Gastroesophageal sphincter (tissue), 4 donors: ENCODE measurements around the gene RNF187. TPM values are rescaled to one million over a fixed set of nuclear protein-coding genes. Genes with fewer than 3 reads are reported as not detected.
"Not testable (repeated sequence)": the region's sequence is repeated elsewhere in the genome, so short reads cannot be mapped to it uniquely, and the experiment has no call there.

ENCODE experiments used
- ATAC-seq: fragments of 150-250 bp; one replicate; pipeline ENCODE4 v1.9.1; 2016; ENCODE audit warnings: mild to moderate bottlenecking, moderate library complexity
- H3K27ac ChIP-seq, 4 donors: fragments of 200-600 bp; sonication (generic) in 3 of 4; 1 replicate in 3 of 4; 2 replicates in 1 of 4; pipeline ENCODE4 v1.5.1; 2016 to 2019
- H3K27me3 ChIP-seq: fragments of 200-600 bp; sonication (generic); one replicate; pipeline ENCODE4 v1.5.1; 2019
- H3K36me3 ChIP-seq, 2 donors: fragments of 200-600 bp; sonication (generic); one replicate each; pipeline ENCODE4 v1.5.1; 2019; ENCODE audit warnings: control low read depth in 1 of 2
- H3K4me1 ChIP-seq, 3 donors: fragments of 200-600 bp; sonication (generic); 1 replicate in 2 of 3; 2 replicates in 1 of 3; pipeline ENCODE4 v1.5.1; 2016 to 2019; ENCODE audit warnings: control low read depth in 2 of 3
- H3K4me3 ChIP-seq, 2 donors: fragments of 200-600 bp; sonication (generic); one replicate each; pipeline ENCODE4 v1.5.1; 2019; ENCODE audit warnings: mild to moderate bottlenecking in 1 of 2, moderate library complexity in 1 of 2
- H3K9me3 ChIP-seq, 3 donors: fragments of 200-600 bp; sonication (generic); one replicate each; pipeline ENCODE4 v1.5.1; 2017 to 2019; ENCODE audit warnings: control low read depth in 2 of 3
- EP300 ChIP-seq: sonication (generic); formaldehyde crosslinking; IDR thresholded peaks from one replicate; pipeline ENCODE4 v1.6.1; 2017; ENCODE audit warnings: antibody characterized with exemption, mild to moderate bottlenecking
- POLR2A ChIP-seq, 2 donors: fragments of 450-650 bp; IDR thresholded peaks; one replicate each; pipeline ENCODE4 v1.6.1; 2017; ENCODE audit warnings: antibody characterized with exemption in 2 of 2, mild to moderate bottlenecking in 2 of 2, moderate library complexity in 1 of 2
- POLR2AphosphoS5 ChIP-seq: sonication (generic); formaldehyde crosslinking; IDR thresholded peaks from one replicate; pipeline ENCODE4 v1.6.1; 2017; ENCODE audit warnings: antibody characterized with exemption
- WGBS, 2 donors: methylation state at CpG; one replicate each; pipeline ENCODE4 v1.1.5; 2018; ENCODE audit warnings: low coverage in 1 of 2; 5-methylcytosine and 5-hydroxymethylcytosine counted together
- total RNA-seq, 4 donors: library from RNA; depleted of rRNA; stranded (reverse); fragments of >200 nt; gene quantifications; one replicate each; pipeline ENCODE4 v1.1.0, GENCODE V29; 2016
- TF ChIP-seq, protein P1 (sequence below), 4 experiments: fragments of 200-600 bp in 2 of 4; fragments of 450-650 bp in 2 of 4; sonication (generic) in 1 of 4; IDR thresholded peaks; one replicate each; pipeline ENCODE4 v1.5.1; 2017 to 2019; ENCODE audit warnings: antibody characterized with exemption in 4 of 4, mild to moderate bottlenecking in 2 of 4, moderate library complexity in 2 of 4

RNF187 gene
- total RNA-seq, 4 donors from 2014 or later = 33.9 to 80.6 (median 52.4) TPM

GRCh38 chr1:228463559-228464455 is 23.4 kb upstream of the RNF187 start:
- TF ChIP-seq, protein P1, sequence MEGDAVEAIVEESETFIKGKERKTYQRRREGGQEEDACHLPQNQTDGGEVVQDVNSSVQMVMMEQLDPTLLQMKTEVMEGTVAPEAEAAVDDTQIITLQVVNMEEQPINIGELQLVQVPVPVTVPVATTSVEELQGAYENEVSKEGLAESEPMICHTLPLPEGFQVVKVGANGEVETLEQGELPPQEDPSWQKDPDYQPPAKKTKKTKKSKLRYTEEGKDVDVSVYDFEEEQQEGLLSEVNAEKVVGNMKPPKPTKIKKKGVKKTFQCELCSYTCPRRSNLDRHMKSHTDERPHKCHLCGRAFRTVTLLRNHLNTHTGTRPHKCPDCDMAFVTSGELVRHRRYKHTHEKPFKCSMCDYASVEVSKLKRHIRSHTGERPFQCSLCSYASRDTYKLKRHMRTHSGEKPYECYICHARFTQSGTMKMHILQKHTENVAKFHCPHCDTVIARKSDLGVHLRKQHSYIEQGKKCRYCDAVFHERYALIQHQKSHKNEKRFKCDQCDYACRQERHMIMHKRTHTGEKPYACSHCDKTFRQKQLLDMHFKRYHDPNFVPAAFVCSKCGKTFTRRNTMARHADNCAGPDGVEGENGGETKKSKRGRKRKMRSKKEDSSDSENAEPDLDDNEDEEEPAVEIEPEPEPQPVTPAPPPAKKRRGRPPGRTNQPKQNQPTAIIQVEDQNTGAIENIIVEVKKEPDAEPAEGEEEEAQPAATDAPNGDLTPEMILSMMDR (IDR thresholded peaks at IDR 0.05) = no peak
- TF ChIP-seq EP300 (no peak), POLR2AphosphoS5 (no peak), POLR2A (IDR thresholded peaks at IDR 0.05) (no peak)
- H3K27ac ChIP-seq = peak overlapping the region in 1 of 4 donors; percentile 7
- peak overlapping the region in 1 of 2 donors; percentile 33 for H3K4me3 ChIP-seq
- peaks cover 0 to 36% (median 15%) of the 10 kb centered on the region in 3 donors for H3K4me1 ChIP-seq
- no peaks in the 10 kb centered on the region for H3K9me3 ChIP-seq
- WGBS, 2 donors = 3% methylated on average over 5 to 20 of the region's 56 CpGs
- no peaks in the 10 kb centered on the region for H3K36me3 ChIP-seq
- H3K27me3 ChIP-seq = peaks cover 100% of the 10 kb centered on the region
- ATAC-seq = peak; percentile 37

DNA sequence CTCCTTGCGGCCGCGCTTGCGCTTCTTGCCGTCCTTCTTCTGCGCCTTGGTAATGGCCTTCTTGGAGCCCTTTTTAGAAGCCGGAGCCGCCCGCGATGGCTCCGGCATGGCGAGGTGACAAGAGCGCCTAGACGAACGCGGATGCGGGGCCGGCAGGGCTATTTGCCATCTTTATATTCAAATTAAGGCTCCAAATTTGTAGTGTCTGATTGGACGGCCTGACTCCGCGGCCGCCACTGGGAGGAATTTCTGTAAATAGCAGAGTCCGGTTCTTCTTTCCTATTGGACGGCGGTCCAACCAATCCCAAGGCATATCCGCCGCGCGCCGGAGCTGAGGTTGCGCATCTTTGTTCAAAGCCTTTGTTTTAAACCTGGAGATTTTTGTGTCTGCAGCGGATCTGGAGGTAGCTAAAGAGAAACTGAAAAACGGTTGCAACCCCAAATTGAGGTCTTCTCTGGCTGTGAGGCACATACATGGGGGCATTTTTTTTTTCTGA is 22.6 kb upstream of the RNF187 start:
- peak; percentile 80 for ATAC-seq
- Histone ChIP-seq H3K4me1 (peaks cover 0 to 29% (median 12%) of the 10 kb centered on the region in 3 donors), H3K4me3 (peak overlapping the region in 1 of 2 donors; percentile 33), H3K27ac (peak overlapping the region in 1 of 4 donors; percentile 7), H3K27me3 (peaks cover 100% of the 10 kb centered on the region), H3K9me3 (no peaks in the 10 kb centered on the region), H3K36me3 (no peaks in the 10 kb centered on the region)
- TF ChIP-seq, protein P1 (IDR thresholded peaks at IDR 0.05) = no peak
- TF ChIP-seq POLR2A (IDR thresholded peaks at IDR 0.05) (no peak), EP300 (no peak), POLR2AphosphoS5 (no peak)
- WGBS, 2 donors = 2 to 3% methylated on average over 10 to 17 of the region's 33 CpGs

DNA sequence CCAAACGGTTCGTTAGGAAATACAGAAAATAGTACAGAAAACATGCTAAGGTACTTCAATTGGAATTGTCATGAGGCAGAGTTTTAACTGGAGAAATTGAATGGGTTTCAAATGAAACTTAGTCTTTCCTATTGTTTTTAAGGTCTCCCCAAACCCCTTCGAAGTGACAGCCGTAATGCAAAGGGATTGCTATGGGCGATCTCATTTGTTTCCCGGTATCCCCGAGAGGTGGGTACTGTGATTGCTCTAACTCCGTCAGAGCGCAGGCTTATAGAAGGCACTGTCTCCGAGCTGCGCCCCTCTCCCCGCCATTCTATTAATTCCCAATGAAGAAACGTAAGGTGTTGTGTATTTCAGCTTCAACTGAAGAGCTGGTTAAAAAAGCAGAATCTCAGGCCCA is 22.0 kb upstream of the RNF187 start:
- 12 to 42% methylated on average over 9 to 13 of the region's 13 CpGs for whole genome bisulfite sequencing, 2 donors
- Histone ChIP-seq H3K27me3 (peaks cover 100% of the 10 kb centered on the region), H3K4me1 (peaks cover 0 to 23% (median 12%) of the 10 kb centered on the region in 3 donors), H3K36me3 (no peaks in the 10 kb centered on the region), H3K27ac (no peak overlapping the region), H3K4me3 (peak overlapping the region in 1 of 2 donors; percentile 33), H3K9me3 (no peaks in the 10 kb centered on the region)
- TF ChIP-seq, protein P1 (IDR thresholded peaks at IDR 0.05) = no peak
- ATAC-seq = no peak

- Histone ChIP-seq H3K4me1 (peaks cover 0 to 22% (median 12%) of the 10 kb centered on the region in 3 donors), H3K9me3 (no peaks in the 10 kb centered on the region), H3K27ac (no peak overlapping the region), H3K27me3 (peaks cover 100% of the 10 kb centered on the region), H3K4me3 (no peak overlapping the region), H3K36me3 (no peaks in the 10 kb centered on the region)
- no peak for ATAC-seq
- no peak for TF ChIP-seq EP300
- TF ChIP-seq, protein P1 (IDR thresholded peaks at IDR 0.05) = no peak
- TF ChIP-seq POLR2A (IDR thresholded peaks at IDR 0.05) = no peak
- TF ChIP-seq POLR2AphosphoS5 = no peak
- WGBS, 2 donors = 0 to 65% methylated on average over 1 to 7 of the region's 8 CpGs
Measured at GRCh38 chr1:228465571-228466146, 21.5 kb upstream of the RNF187 start.

DNA sequence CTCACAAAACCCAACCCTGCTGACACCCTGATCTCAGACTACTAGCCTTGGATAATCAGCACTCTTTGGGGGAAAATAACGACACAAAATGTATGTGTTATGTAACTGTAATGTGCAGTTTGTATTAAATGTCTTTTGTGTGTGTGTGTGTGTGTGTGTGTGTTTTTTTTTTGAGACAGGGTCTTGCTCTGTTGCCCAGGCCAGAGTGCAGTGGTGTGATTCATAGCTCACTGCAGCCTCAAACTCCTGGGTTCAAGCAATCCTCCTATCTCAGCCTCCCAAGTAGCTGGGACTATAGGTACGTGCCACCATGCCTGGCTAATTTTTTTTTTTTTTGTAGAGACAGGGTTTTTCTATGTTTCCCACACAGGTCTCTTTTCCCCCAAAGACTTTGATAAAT is 19.0 kb upstream of the RNF187 start:
- not testable (repeated sequence) for ATAC-seq, H3K4me3 ChIP-seq, H3K36me3 ChIP-seq, H3K27ac ChIP-seq, H3K9me3 ChIP-seq
- peaks cover 100% of the 10 kb centered on the region for H3K27me3 ChIP-seq
- WGBS, 2 donors = 47 to 78% methylated on average over 1 to 2 of the region's 2 CpGs
- H3K4me1 ChIP-seq = peaks cover 0 to 21% (median 12%) of the 10 kb centered on the region in 3 donors
